A549 (cell line): ENCODE data around the gene UCP2. TPM values are rescaled to one million over a fixed set of nuclear protein-coding genes. Genes with fewer than 3 reads are reported as not detected.
A peak's percentile ranks its signal among the peaks of the same experiment; 100 is the strongest.

Experiments
- ATAC-seq, 2 experiments: fragments of 200-7000 bp in 1 of 2; fragments of >200 bp in 1 of 2; cut with Nextera tagmentation in 1 of 2; cut with Tn5 transposase in 1 of 2; 3 replicates each; pipeline versions ENCODE4 v1.8.0 to v1.9.1; 2018 to 2020; ENCODE audit warnings: mild to moderate bottlenecking in 1 of 2, moderate library complexity in 1 of 2
- CTCF ChIA-PET: fragments of 300-600 bp; sonication (Branson Sonifier 250); formaldehyde crosslinking; extraction: SDS; loops from one replicate; lab custom pipeline; 2021; ENCODE audit warnings: antibody characterized with exemption, inconsistent platforms; lab: Yijun Ruan, JAX
- POLR2A ChIA-PET: fragments of 350-600 bp; formaldehyde crosslinking; extraction: SDS; loops from one replicate; lab custom pipeline; 2021; ENCODE audit warnings: antibody characterized with exemption, inconsistent platforms; lab: Yijun Ruan, JAX
- DNase-seq, 2 experiments: peaks; one replicate each; pipeline versions ENCODE4 v3.0.0 to v3.0.0-alpha.2; 2011 to 2016; ENCODE audit warnings: low read depth in 1 of 2, low spot score in 1 of 2
- FAIRE-seq: peaks from 2 replicates; lab custom pipeline; 2011; peaks lifted over from hg19 to GRCh38; lab: Jason Lieb, UNC
- H3K27ac ChIP-seq, 2 experiments: fragments of >200 bp; sonication (Bioruptor Twin); formaldehyde crosslinking; 3 replicates each; pipeline ENCODE4 v1.5.1; 2016 to 2017
- H3K4me1 ChIP-seq: fragments of >200 bp; sonication (Bioruptor Twin); formaldehyde crosslinking; 3 replicates; pipeline ENCODE4 v1.6.1; 2016
- H3K4me2 ChIP-seq: fragments of >200 bp; sonication (Bioruptor Twin); formaldehyde crosslinking; 3 replicates; pipeline ENCODE4 v1.6.1; 2016
- H3K4me3 ChIP-seq: fragments of >200 bp; sonication (Bioruptor Twin); formaldehyde crosslinking; 3 replicates; pipeline ENCODE4 v1.5.1; 2016
- H3K9me3 ChIP-seq: fragments of >200 bp; sonication (Bioruptor Twin); formaldehyde crosslinking; 3 replicates; pipeline ENCODE4 v1.6.1; 2016
- BHLHE40 ChIP-seq: IDR thresholded peaks from 2 replicates; pipeline ENCODE4 v1.6.1; 2012; ENCODE audit warnings: low read depth, low read length, inconsistent platforms
- CBX2 ChIP-seq: fragments of 200-600 bp; sonication (generic); IDR thresholded peaks from 2 replicates; pipeline ENCODE4 v1.6.1; 2016; ENCODE audit warnings: low read depth, mild to moderate bottlenecking, borderline replicate concordance
- CTCF ChIP-seq: fragments of >200 bp; sonication (Bioruptor Twin); formaldehyde crosslinking; IDR thresholded peaks from 3 replicates; pipeline ENCODE4 v1.5.1; 2016
- GATA3 ChIP-seq: IDR thresholded peaks from 2 replicates; pipeline ENCODE4 v1.6.1; 2012; ENCODE audit warnings: borderline replicate concordance
- HOXB5 ChIP-seq: fragments of 250-450 bp; sonication (Bioruptor Pico); IDR thresholded peaks from 2 replicates; pipeline ENCODE4 v1.5.0; 2020; ENCODE audit warnings: mild to moderate bottlenecking, moderate library complexity
- JUNB ChIP-seq: fragments of >200 bp; sonication (Bioruptor Twin); formaldehyde crosslinking; IDR thresholded peaks from 2 replicates; pipeline ENCODE4 v1.6.1; 2016
- NPAS2 ChIP-seq: fragments of 250-450 bp; sonication (Bioruptor Pico); IDR thresholded peaks from 2 replicates; pipeline ENCODE4 v1.8.0; 2022; ENCODE audit warnings: mild to moderate bottlenecking, moderate library complexity, borderline replicate concordance
- NR3C1 ChIP-seq: fragments of >200 bp; sonication (Bioruptor Twin); formaldehyde crosslinking; IDR thresholded peaks from 3 replicates; pipeline ENCODE4 v1.6.1; 2017
- PBX3 ChIP-seq: IDR thresholded peaks from 2 replicates; pipeline ENCODE4 v1.6.1; 2012
- PHF8 ChIP-seq: fragments of 200-600 bp; sonication (generic); IDR thresholded peaks from 2 replicates; pipeline ENCODE4 v1.6.1; 2016; ENCODE audit warnings: low read depth, mild to moderate bottlenecking, antibody characterized with exemption, moderate library complexity, borderline replicate concordance
- POLR2AphosphoS2 ChIP-seq: conservative IDR thresholded peaks from 2 replicates; pipeline ENCODE4 v1.6.1; 2012; ENCODE audit warnings: low read length, improper control_type of control experiment, inconsistent platforms
- RAD21 ChIP-seq, 2 experiments: fragments of >200 bp in 1 of 2; sonication (Bioruptor Twin) in 1 of 2; formaldehyde crosslinking in 1 of 2; IDR thresholded peaks in 1 of 2; conservative IDR thresholded peaks in 1 of 2; 2 replicates in 1 of 2; 3 replicates in 1 of 2; pipeline ENCODE4 v1.6.1; 2012 to 2018; ENCODE audit warnings: inconsistent platforms in 1 of 2
- REST ChIP-seq: fragments of 200-600 bp; sonication (generic); IDR thresholded peaks from 2 replicates; pipeline ENCODE4 v1.6.1; 2016; ENCODE audit warnings: antibody characterized with exemption, mild to moderate bottlenecking, moderate library complexity
- RNF2 ChIP-seq: fragments of 200-600 bp; sonication (generic); IDR thresholded peaks from 2 replicates; pipeline ENCODE4 v1.6.1; 2016; ENCODE audit warnings: low read depth, mild to moderate bottlenecking, antibody characterized with exemption, moderate library complexity, borderline replicate concordance
- SMC3 ChIP-seq: fragments of >200 bp; sonication (Bioruptor Twin); formaldehyde crosslinking; IDR thresholded peaks from 3 replicates; pipeline ENCODE4 v1.6.1; 2018; ENCODE audit warnings: inconsistent platforms
- SREBF2 ChIP-seq: fragments of 450-650 bp; IDR thresholded peaks from 2 replicates; pipeline ENCODE4 v1.6.1; 2014; ENCODE audit warnings: mild to moderate bottlenecking, moderate library complexity
- TFCP2L1 ChIP-seq: fragments of 250-450 bp; sonication (Bioruptor Pico); IDR thresholded peaks from 2 replicates; pipeline ENCODE4 v1.5.0; 2021; ENCODE audit warnings: mild to moderate bottlenecking
- ZNF302 ChIP-seq: fragments of 250-450 bp; sonication (Bioruptor Pico); IDR thresholded peaks from 2 replicates; pipeline ENCODE4 v1.9.0; 2021; ENCODE audit warnings: inconsistent platforms, mild to moderate bottlenecking, moderate library complexity
- WGBS: methylation state at CpG from one replicate; pipeline ENCODE4 v1.1.6; 2017; ENCODE audit errors: missing lambda C conversion rate; 5-methylcytosine and 5-hydroxymethylcytosine counted together
- polyA plus RNA-seq, 4 experiments: library from polyadenylated mRNA; depleted of rRNA in 3 of 4; stranded (reverse); fragments of >200 nt; fragmentation: RNase III in 1 of 4; extraction: RNeasy Plus Mini Kit Qiagen cat#74134 plus additional on column Dnase treatment in 1 of 4; gene quantifications; 2 replicates in 3 of 4; 3 replicates in 1 of 4; pipeline ENCODE4 v1.2.3, GENCODE V29; 2011 to 2017

Gene UCP2
- polyA plus RNA-seq, 2 of the 4 experiments (the other 2 are of a cell fraction) = 51.6 to 131 TPM

DNA sequence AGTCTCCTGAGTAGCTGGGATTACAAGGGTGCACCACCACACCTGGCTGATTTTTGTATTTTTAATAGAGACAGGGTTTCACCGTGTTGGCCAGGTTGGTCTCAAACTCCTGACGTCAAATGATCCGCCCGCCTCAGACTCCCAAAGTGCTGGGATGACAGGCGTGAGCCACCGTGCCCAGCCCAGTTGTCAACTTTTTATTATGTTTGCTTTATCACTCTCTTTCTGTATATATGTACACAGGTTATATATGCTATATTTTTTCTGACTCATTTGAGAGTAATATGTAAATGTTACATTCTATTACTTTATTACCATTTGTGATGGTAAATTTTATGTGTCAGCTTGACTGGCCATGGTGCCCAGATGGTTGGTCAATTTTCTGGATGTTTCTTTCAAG lies 50.7 kb downstream of the UCP2 start:
- CTCF ChIA-PET = interaction anchor here (0.6 to 2.0 kb wide), 41 partner anchors 8 to 355 kb away, joined by 3 to 19 read pairs (median 4); no protein-coding TSS in a partner anchor
- no peak for DNase-seq
- H3K27ac ChIP-seq = no peak overlapping the region

GRCh38 chr11:73931039-73931645 lies 51.5 kb downstream of the UCP2 start:
- no peak overlapping the region for H3K4me3 ChIP-seq
- H3K4me2 ChIP-seq = no peak overlapping the region
- H3K4me1 ChIP-seq = no peaks in the 10 kb centered on the region
- no peaks in the 10 kb centered on the region for H3K9me3 ChIP-seq
- FAIRE-seq = peak; percentile 49
- H3K27ac ChIP-seq = no peak overlapping the region
- peak; percentile 72 for TF ChIP-seq CTCF
- no peak for TF ChIP-seq HOXB5 (CRISPR knock-in tag)
- TF ChIP-seq SMC3 = peak; percentile 75
- TF ChIP-seq SREBF2 = no peak
- no peak for TF ChIP-seq NPAS2 (CRISPR knock-in tag)
- no peak for TF ChIP-seq RNF2
- no peak for TF ChIP-seq JUNB
- peak; percentile 83 to 89 for TF ChIP-seq RAD21 (conservative IDR thresholded peaks at IDR 0.05 in 1 of 2, IDR thresholded peaks at IDR 0.05 in 1 of 2)
- DNase-seq = peak; percentile 49 to 87
- 62% methylated on average over 7 of the region's 7 CpGs for WGBS
- CTCF ChIA-PET = interaction anchor here (0.5 to 2.0 kb wide), 43 partner anchors 9 to 354 kb away, joined by 3 to 19 read pairs (median 4); partner anchors contain the start of gene RAB6A
- ATAC-seq = peak; percentile 98 to 100
- POLR2A ChIA-PET = interaction anchor here (1.1 to 1.6 kb wide), 4 partner anchors 143 to 452 kb away, joined by 3 to 9 read pairs (median 5); partner anchors contain the start of genes MRPL48 and RAB6A

More for the DNA sequence above, 50.7 kb downstream of the UCP2 start:
- ATAC-seq (no peak), FAIRE-seq (no peak)
- H3K4me1 ChIP-seq = no peaks in the 10 kb centered on the region
- no peak overlapping the region for H3K4me2 ChIP-seq
- TF ChIP-seq RAD21 (conservative IDR thresholded peaks at IDR 0.05 in 1 of 2, IDR thresholded peaks at IDR 0.05 in 1 of 2) (no peak), RNF2 (no peak), REST (no peak), JUNB (no peak), PHF8 (no peak), ZNF302 (CRISPR knock-in tag) (no peak), POLR2AphosphoS2 (no peak), NR3C1 (no peak), CBX2 (no peak), BHLHE40 (no peak), TFCP2L1 (CRISPR knock-in tag) (no peak), PBX3 (no peak), GATA3 (no peak)
- H3K4me3 ChIP-seq = no peak overlapping the region
- no peaks in the 10 kb centered on the region for H3K9me3 ChIP-seq
- 79% methylated on average over 6 of the region's 6 CpGs for WGBS
- POLR2A ChIA-PET = interaction anchor here (1.1 to 1.6 kb wide), 4 partner anchors 144 to 453 kb away, joined by 3 to 9 read pairs (median 5); partner anchors contain the start of genes MRPL48 and RAB6A
